Large intestine (tissue), 3 donors: ENCODE data around the gene TLE5. TPM values are rescaled to one million over a fixed set of nuclear protein-coding genes. Genes with fewer than 3 reads are reported as not detected.

Source experiments
- DNase-seq, 2 donors: peaks; one replicate each; pipeline versions ENCODE4 v3.0.0 to v3.0.0-alpha.2; 2013
- H3K27ac ChIP-seq: one replicate; pipeline ENCODE4 v1.5.1; 2013; ENCODE audit warnings: low read length
- H3K27me3 ChIP-seq: 2 replicates; pipeline ENCODE4 v1.6.1; 2013; ENCODE audit warnings: low read length; ENCODE audit not compliant: control insufficient read depth, insufficient read depth
- H3K36me3 ChIP-seq: 2 replicates; pipeline ENCODE4 v1.6.1; 2013; ENCODE audit warnings: low read length; ENCODE audit not compliant: control insufficient read depth, insufficient read depth
- H3K4me1 ChIP-seq: one replicate; pipeline ENCODE4 v1.6.1; 2013; ENCODE audit warnings: low read length; ENCODE audit not compliant: control insufficient read depth, insufficient read depth
- H3K4me3 ChIP-seq: one replicate; pipeline ENCODE4 v1.5.1; 2013; ENCODE audit warnings: low read length
- H3K9me3 ChIP-seq: one replicate; pipeline ENCODE4 v1.6.1; 2013; ENCODE audit warnings: mild to moderate bottlenecking, low read depth, low read length, moderate library complexity; ENCODE audit not compliant: control insufficient read depth
- WGBS: methylation state at CpG from one replicate; pipeline ENCODE4 v1.1.5; 2013; ENCODE audit warnings: low lambda C conversion rate; ENCODE audit not compliant: insufficient coverage; 5-methylcytosine and 5-hydroxymethylcytosine counted together
- polyA plus RNA-seq: library from polyadenylated mRNA; unstranded; fragments of 120-200 nt; gene quantifications from one replicate; pipeline ENCODE4 v1.2.1, GENCODE V29; 2013

TLE5 gene
- polyA plus RNA-seq, 1 donor = 335 TPM

GRCh38 chr19:3105641-3106508 is 43.6 kb upstream of the TLE5 start:
- DNase-seq = no peak
- WGBS = no CpG with 5 or more reads among the region's 33 CpGs
- Histone ChIP-seq H3K36me3 (peaks cover 28% of the 10 kb centered on the region), H3K27me3 (no peaks in the 10 kb centered on the region), H3K27ac (peak overlapping the region; percentile 46), H3K9me3 (no peaks in the 10 kb centered on the region), H3K4me1 (peaks cover 73% of the 10 kb centered on the region), H3K4me3 (no peak overlapping the region)

- H3K27me3 ChIP-seq = no peaks in the 10 kb centered on the region
- DNase-seq = no peak
- peak overlapping the region; percentile 34 for H3K27ac ChIP-seq
- no peaks in the 10 kb centered on the region for H3K9me3 ChIP-seq
- peak overlapping the region; percentile 2 for H3K4me3 ChIP-seq
- WGBS = no CpG with 5 or more reads among the region's 10 CpGs
- H3K4me1 ChIP-seq = peaks cover 85% of the 10 kb centered on the region
- H3K36me3 ChIP-seq = peaks cover 28% of the 10 kb centered on the region
Observed at GRCh38 chr19:3104708-3104983, 42.4 kb upstream of the TLE5 start.

GRCh38 chr19:3102239-3103140 is 40.2 kb upstream of the TLE5 start:
- H3K4me1 ChIP-seq = peaks cover 91% of the 10 kb centered on the region
- no peaks in the 10 kb centered on the region for H3K27me3 ChIP-seq
- H3K27ac ChIP-seq = peak overlapping the region; percentile 28
- H3K9me3 ChIP-seq = no peaks in the 10 kb centered on the region
- H3K36me3 ChIP-seq = peaks cover 21% of the 10 kb centered on the region
- no peak for DNase-seq
- H3K4me3 ChIP-seq = no peak overlapping the region
- no CpG with 5 or more reads among the region's 34 CpGs for WGBS

- no peaks in the 10 kb centered on the region for H3K9me3 ChIP-seq
- peaks cover 85% of the 10 kb centered on the region for H3K4me1 ChIP-seq
- no peak overlapping the region for H3K27ac ChIP-seq
- peaks cover 21% of the 10 kb centered on the region for H3K36me3 ChIP-seq
- no peaks in the 10 kb centered on the region for H3K27me3 ChIP-seq
- H3K4me3 ChIP-seq = no peak overlapping the region
- WGBS = no CpG with 5 or more reads among the region's 34 CpGs
- DNase-seq = no peak
Observed at GRCh38 chr19:3100747-3101730, 38.7 kb upstream of the TLE5 start.

- no peak for DNase-seq
- H3K9me3 ChIP-seq = no peaks in the 10 kb centered on the region
- no peak overlapping the region for H3K4me3 ChIP-seq
- peaks cover 18% of the 10 kb centered on the region for H3K36me3 ChIP-seq
- no peak overlapping the region for H3K27ac ChIP-seq
- H3K27me3 ChIP-seq = no peaks in the 10 kb centered on the region
- H3K4me1 ChIP-seq = peaks cover 78% of the 10 kb centered on the region
- WGBS = no CpG with 5 or more reads among the region's 14 CpGs
Observed at GRCh38 chr19:3100331-3100730, 38.0 kb upstream of the TLE5 start.

GRCh38 chr19:3099347-3100145 is 37.3 kb upstream of the TLE5 start:
- H3K27ac ChIP-seq = peak overlapping the region; percentile 98
- no peak for DNase-seq
- peak overlapping the region; percentile 97 for H3K4me3 ChIP-seq
- H3K4me1 ChIP-seq = peaks cover 70% of the 10 kb centered on the region
- H3K27me3 ChIP-seq = no peaks in the 10 kb centered on the region
- no peaks in the 10 kb centered on the region for H3K9me3 ChIP-seq
- H3K36me3 ChIP-seq = peaks cover 18% of the 10 kb centered on the region
- no CpG with 5 or more reads among the region's 29 CpGs for WGBS

GRCh38 chr19:3098515-3099346 is 36.4 kb upstream of the TLE5 start:
- Histone ChIP-seq H3K36me3 (peaks cover 18% of the 10 kb centered on the region), H3K27me3 (no peaks in the 10 kb centered on the region), H3K4me1 (peaks cover 64% of the 10 kb centered on the region), H3K27ac (peak overlapping the region; percentile 98), H3K9me3 (no peaks in the 10 kb centered on the region), H3K4me3 (peak overlapping the region; percentile 97)
- no CpG with 5 or more reads among the region's 40 CpGs for WGBS
- DNase-seq = peak in 1 of 2 donors; percentile 63

GRCh38 chr19:3098141-3098514 is 35.8 kb upstream of the TLE5 start:
- peaks cover 62% of the 10 kb centered on the region for H3K4me1 ChIP-seq

GRCh38 chr19:3097442-3097871 is 35.2 kb upstream of the TLE5 start:
- H3K36me3 ChIP-seq = peaks cover 13% of the 10 kb centered on the region
- H3K9me3 ChIP-seq = no peaks in the 10 kb centered on the region
- no peaks in the 10 kb centered on the region for H3K27me3 ChIP-seq
- peaks cover 56% of the 10 kb centered on the region for H3K4me1 ChIP-seq
- H3K27ac ChIP-seq = peak overlapping the region; percentile 98
- WGBS = no CpG with 5 or more reads among the region's 24 CpGs
- H3K4me3 ChIP-seq = peak overlapping the region; percentile 97
- DNase-seq = peak in 1 of 2 donors; percentile 56

More at GRCh38 chr19:3098141-3098514, 35.8 kb upstream of the TLE5 start:
- Histone ChIP-seq H3K9me3 (no peaks in the 10 kb centered on the region), H3K27ac (peak overlapping the region; percentile 98), H3K4me3 (peak overlapping the region; percentile 97), H3K27me3 (no peaks in the 10 kb centered on the region), H3K36me3 (peaks cover 18% of the 10 kb centered on the region)
- no CpG with 5 or more reads among the region's 18 CpGs for WGBS
- no peak for DNase-seq
